A673 (cell line): ENCODE data around the gene EIPR1. TPM values are rescaled to one million over a fixed set of nuclear protein-coding genes. Genes with fewer than 3 reads are reported as not detected.
"Not testable (repeated sequence)": the region's sequence is repeated elsewhere in the genome, so short reads cannot be mapped to it uniquely, and the experiment has no call there.

Experiments
- BruUV-seq: library from RNA; stranded (reverse); fragments of 400-500 nt; replicated peaks from 2 replicates; lab custom pipeline; 2021; lab: Mats Ljungman, UMichigan
- CTCF ChIA-PET: fragments of 300-600 bp; sonication (Branson Sonifier 250); formaldehyde crosslinking; loops from one replicate; lab custom pipeline; 2022; ENCODE audit warnings: antibody characterized with exemption; lab: Charles Lee
- POLR2A ChIA-PET: fragments of 300-600 bp; sonication (Branson Sonifier 250); formaldehyde crosslinking; loops from one replicate; lab custom pipeline; 2022; ENCODE audit warnings: antibody characterized with exemption; ENCODE audit not compliant: low non-redundant PET; lab: Charles Lee
- DNase-seq: peaks from one replicate; pipeline ENCODE4 v3.0.0-alpha.2; 2015; ENCODE audit warnings: low spot score
- H3K27ac ChIP-seq: fragments of 200-600 bp; sonication (generic); 2 replicates; pipeline ENCODE4 v1.5.1; 2016; ENCODE audit warnings: mixed run types, low read depth, mild to moderate bottlenecking, mixed read lengths, antibody characterized with exemption, low read length; ENCODE audit not compliant: poor library complexity, severe bottlenecking
- H3K27me3 ChIP-seq: fragments of 200-600 bp; sonication (generic); replicated peaks from 2 replicates; pipeline ENCODE4 v1.6.1; 2017; ENCODE audit warnings: mixed run types, low read depth, mild to moderate bottlenecking, mixed read lengths, antibody characterized with exemption, low read length; ENCODE audit not compliant: insufficient read depth, poor library complexity
- H3K36me3 ChIP-seq: fragments of 200-600 bp; sonication (generic); 2 replicates; pipeline ENCODE4 v1.6.1; 2016; ENCODE audit warnings: mixed run types, mild to moderate bottlenecking, mixed read lengths, antibody characterized with exemption, low read length; ENCODE audit not compliant: insufficient read depth, poor library complexity, severe bottlenecking
- H3K4me1 ChIP-seq: fragments of 200-600 bp; sonication (generic); 2 replicates; pipeline ENCODE4 v1.6.1; 2017; ENCODE audit warnings: mixed run types, mild to moderate bottlenecking, mixed read lengths, antibody characterized with exemption, low read length; ENCODE audit not compliant: insufficient read depth, poor library complexity, severe bottlenecking
- H3K4me3 ChIP-seq: fragments of 200-600 bp; sonication (generic); 2 replicates; pipeline ENCODE4 v1.5.1; 2016; ENCODE audit warnings: low read depth, mixed run types, mild to moderate bottlenecking, mixed read lengths, low read length; ENCODE audit not compliant: poor library complexity, severe bottlenecking
- H3K9me3 ChIP-seq: fragments of 200-600 bp; sonication (generic); 2 replicates; pipeline ENCODE4 v1.6.1; 2016; ENCODE audit warnings: mixed run types, low read depth, mild to moderate bottlenecking, mixed read lengths, antibody characterized with exemption, low read length; ENCODE audit not compliant: poor library complexity, severe bottlenecking
- CTCF ChIP-seq: fragments of 300-800, 200-600 bp; sonication (generic); conservative IDR thresholded peaks from 2 replicates; pipeline ENCODE4 v1.5.1; 2017; ENCODE audit warnings: low read depth, mild to moderate bottlenecking, antibody characterized with exemption, low read length, moderate library complexity, mixed read lengths
- EZH2 ChIP-seq: fragments of 200-600 bp; sonication (generic); IDR thresholded peaks from 2 replicates; pipeline ENCODE4 v1.6.1; 2017; ENCODE audit warnings: borderline replicate concordance, low read depth, mild to moderate bottlenecking, mixed read lengths, antibody characterized with exemption, low read length; ENCODE audit not compliant: poor library complexity, severe bottlenecking
- intact Hi-C: fragments of 100-400 bp; cut with micrococcal nuclease; formaldehyde crosslinking; loops from one replicate; pipeline ENCODE4 v1.10.0; 2022; ENCODE audit not compliant: unreplicated experiment
- total RNA-seq: library from RNA; stranded (reverse); gene quantifications from 2 replicates; pipeline ENCODE4 v1.2.3, GENCODE V29; 2021

The EIPR1 gene
- total RNA-seq, 1 experiment from 2014 or later, result 37.0 TPM

DNA sequence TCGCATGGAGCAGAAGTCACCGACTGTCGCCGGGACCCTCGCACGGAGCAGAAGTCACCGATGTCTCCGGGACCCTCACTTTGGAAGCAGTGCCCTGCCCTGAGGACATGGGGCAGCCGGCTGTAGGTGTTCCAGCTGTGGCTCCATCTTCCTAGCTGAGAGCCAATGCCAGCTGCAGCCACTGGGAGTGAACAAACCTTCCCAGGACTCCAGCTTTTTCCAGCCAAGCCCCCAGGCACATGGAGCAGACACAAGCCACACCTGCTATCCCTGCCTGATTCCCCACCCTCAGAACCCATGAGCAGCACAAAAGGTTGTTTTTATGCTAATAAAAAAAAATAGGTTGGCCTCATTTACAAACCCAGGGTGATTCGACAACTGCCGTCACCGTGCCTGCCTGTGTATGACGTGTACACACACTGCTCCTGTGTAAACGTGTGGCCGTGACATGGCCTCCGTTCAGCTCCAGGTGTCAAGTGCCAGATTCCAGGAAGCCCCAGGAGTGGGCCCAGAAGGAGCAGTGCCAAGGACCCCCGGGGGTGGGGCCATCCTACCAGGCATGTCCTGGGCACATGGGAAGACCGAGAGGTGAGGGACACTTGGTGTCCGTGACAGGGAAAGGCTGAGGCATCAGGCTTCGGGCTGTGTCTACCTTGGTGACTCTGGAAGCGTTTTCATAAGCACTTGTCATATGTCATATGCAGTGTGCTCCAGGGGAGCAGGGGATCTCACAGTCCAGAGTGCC is 91.5 kb downstream of the EIPR1 start:
- no peaks in the 10 kb centered on the region for H3K36me3 ChIP-seq
- H3K27ac ChIP-seq, result no peak overlapping the region
- ChIA-PET POLR2A (no interaction called here), CTCF (interaction anchor here (0.6 kb wide), 1 partner anchor 26 kb away, joined by 9 read pairs; no protein-coding TSS in a partner anchor)
- no TSS peak for BruUV-seq
- intact Hi-C loops, result no loop called here
- DNase-seq, result no peak
- H3K9me3 ChIP-seq, result no peaks in the 10 kb centered on the region
- no peak for TF ChIP-seq EZH2
- no peak for TF ChIP-seq CTCF
- H3K4me3 ChIP-seq, result no peak overlapping the region
- no peaks in the 10 kb centered on the region for H3K27me3 ChIP-seq
- H3K4me1 ChIP-seq, result peaks cover 32% of the 10 kb centered on the region

GRCh38 chr2:3284657-3285630 is 92.7 kb downstream of the EIPR1 start:
- CTCF ChIA-PET, result interaction anchor here (0.6 kb wide), 1 partner anchor 25 kb away, joined by 9 read pairs; no protein-coding TSS in a partner anchor
- Histone ChIP-seq H3K4me1 (peaks cover 32% of the 10 kb centered on the region), H3K4me3 (no peak overlapping the region), H3K9me3 (no peaks in the 10 kb centered on the region), H3K27ac (no peak overlapping the region), H3K36me3 (no peaks in the 10 kb centered on the region), H3K27me3 (no peaks in the 10 kb centered on the region)
- POLR2A ChIA-PET, result no interaction called here
- DNase-seq, result no peak
- BruUV-seq, result no TSS peak
- intact Hi-C loops, result no loop called here
- TF ChIP-seq CTCF (no peak), EZH2 (no peak)

- H3K4me1 ChIP-seq, result peaks cover 26% of the 10 kb centered on the region
- H3K27ac ChIP-seq, H3K9me3 ChIP-seq, H3K27me3 ChIP-seq, DNase-seq, intact Hi-C loops, POLR2A ChIA-PET, H3K36me3 ChIP-seq, H3K4me3 ChIP-seq, BruUV-seq: not testable (repeated sequence)
- CTCF ChIA-PET, result interaction anchor here (0.6 kb wide), 1 partner anchor 106 kb away, joined by 6 read pairs; no protein-coding TSS in a partner anchor
These were observed 93.6 kb downstream of the EIPR1 start for GRCh38 chr2:3283876-3284656.
